Osteoblast (primary cell): ENCODE data around the gene B3GAT2. TPM values are rescaled to one million over a fixed set of nuclear protein-coding genes. Genes with fewer than 3 reads are reported as not detected.

Experiments used
- DNase-seq: peaks from one replicate; pipeline ENCODE4 v3.0.0; 2011; ENCODE audit warnings: low spot score, mixed read lengths; ENCODE audit not compliant: insufficient read length; ENCODE audit errors: missing footprints
- H2AFZ ChIP-seq: 2 replicates; pipeline ENCODE4 v1.6.0; 2011; ENCODE audit warnings: mild to moderate bottlenecking, low read length
- H3K27ac ChIP-seq: 2 replicates; pipeline ENCODE4 v1.5.1; 2011; ENCODE audit warnings: mild to moderate bottlenecking, low read depth, low read length, moderate library complexity
- H3K27me3 ChIP-seq: 2 replicates; pipeline ENCODE4 v1.6.0; 2012; ENCODE audit warnings: mild to moderate bottlenecking, control low read depth, inconsistent platforms, low read length, moderate library complexity; ENCODE audit not compliant: insufficient read depth
- H3K36me3 ChIP-seq: 2 replicates; pipeline ENCODE4 v1.5.1; 2011; ENCODE audit warnings: mild to moderate bottlenecking, low read length, control low read depth, moderate library complexity; ENCODE audit not compliant: insufficient read depth
- H3K4me1 ChIP-seq: 2 replicates; pipeline ENCODE4 v1.5.1; 2011; ENCODE audit warnings: mild to moderate bottlenecking, low read length, control low read depth, moderate library complexity; ENCODE audit not compliant: insufficient read depth
- H3K4me2 ChIP-seq: 2 replicates; pipeline ENCODE4 v1.6.0; 2011; ENCODE audit warnings: mild to moderate bottlenecking, low read length; ENCODE audit not compliant: insufficient read depth
- H3K4me3 ChIP-seq: fragments of 200-600 bp; sonication (generic); 3 replicates; pipeline ENCODE4 v1.5.1; 2012; ENCODE audit warnings: mild to moderate bottlenecking, low read length, inconsistent platforms; ENCODE audit not compliant: insufficient read depth
- H3K79me2 ChIP-seq: 2 replicates; pipeline ENCODE4 v1.6.0; 2012; ENCODE audit warnings: mild to moderate bottlenecking, low read length, control low read depth, inconsistent platforms; ENCODE audit not compliant: insufficient read depth
- H3K9me3 ChIP-seq: 2 replicates; pipeline ENCODE4 v1.5.1; 2011; ENCODE audit warnings: low read depth, low read length, control low read depth
- H4K20me1 ChIP-seq: 2 replicates; pipeline ENCODE4 v1.6.0; 2012; ENCODE audit warnings: mild to moderate bottlenecking, low read length, control low read depth; ENCODE audit not compliant: insufficient read depth
- CTCF ChIP-seq: IDR thresholded peaks from 2 replicates; pipeline ENCODE4 v1.5.1; 2011; ENCODE audit warnings: mild to moderate bottlenecking, low read depth, low read length, moderate library complexity; ENCODE audit errors: extremely low read depth
- total RNA-seq: library from RNA; depleted of rRNA; stranded (reverse); fragments of >200 nt; gene quantifications from 2 replicates; pipeline ENCODE4 v1.2.3, GENCODE V29; 2012

Gene B3GAT2
- total RNA-seq, 1 donor: under 0.01 TPM

- Histone ChIP-seq H3K36me3 (no peaks in the 10 kb centered on the region), H4K20me1 (no peaks in the 10 kb centered on the region), H3K27me3 (no peaks in the 10 kb centered on the region), H3K9me3 (no peaks in the 10 kb centered on the region), H3K4me2 (no peak overlapping the region), H3K4me3 (no peak overlapping the region), H3K79me2 (no peaks in the 10 kb centered on the region), H3K4me1 (no peaks in the 10 kb centered on the region), H3K27ac (no peak overlapping the region), H2AFZ (no peak overlapping the region)
- no peak for DNase-seq
- no peak for TF ChIP-seq CTCF
These were observed 23.9 kb upstream of the B3GAT2 start for GRCh38 chr6:70980727-70981126.

GRCh38 chr6:70973604-70974003 is 16.7 kb upstream of the B3GAT2 start:
- DNase-seq: no peak
- H3K4me1 ChIP-seq: no peaks in the 10 kb centered on the region

GRCh38 chr6:70967049-70967448 is 10.2 kb upstream of the B3GAT2 start:
- no peak for DNase-seq
- Histone ChIP-seq H3K36me3 (no peaks in the 10 kb centered on the region), H3K79me2 (no peaks in the 10 kb centered on the region), H3K9me3 (no peaks in the 10 kb centered on the region), H3K27me3 (no peaks in the 10 kb centered on the region), H3K4me3 (no peak overlapping the region), H3K4me2 (no peak overlapping the region), H3K27ac (no peak overlapping the region), H2AFZ (no peak overlapping the region), H3K4me1 (no peaks in the 10 kb centered on the region), H4K20me1 (no peaks in the 10 kb centered on the region)
- TF ChIP-seq CTCF: no peak

More at GRCh38 chr6:70973604-70974003, 16.7 kb upstream of the B3GAT2 start:
- Histone ChIP-seq H3K27me3 (no peaks in the 10 kb centered on the region), H2AFZ (no peak overlapping the region), H4K20me1 (no peaks in the 10 kb centered on the region), H3K36me3 (no peaks in the 10 kb centered on the region), H3K4me3 (no peak overlapping the region), H3K79me2 (no peaks in the 10 kb centered on the region), H3K27ac (no peak overlapping the region), H3K9me3 (no peaks in the 10 kb centered on the region), H3K4me2 (no peak overlapping the region)
- TF ChIP-seq CTCF: no peak

GRCh38 chr6:70957284-70957617 is 391 bp upstream of the B3GAT2 start:
- Histone ChIP-seq H4K20me1 (no peaks in the 10 kb centered on the region), H3K27me3 (peaks cover 45% of the 10 kb centered on the region), H3K4me2 (peak overlapping the region; percentile 77), H3K36me3 (no peaks in the 10 kb centered on the region), H3K79me2 (no peaks in the 10 kb centered on the region), H3K9me3 (no peaks in the 10 kb centered on the region), H2AFZ (no peak overlapping the region), H3K4me3 (peak overlapping the region; percentile 65), H3K4me1 (no peaks in the 10 kb centered on the region), H3K27ac (no peak overlapping the region)
- peak; percentile 55 for DNase-seq
- no peak for TF ChIP-seq CTCF
